K562 (cell line): ENCODE results near the gene FERMT3. TPM values are rescaled to one million over a fixed set of nuclear protein-coding genes. Genes with fewer than 3 reads are reported as not detected.

ENCODE experiments used
- ATAC-seq: fragments of 200-7000 bp; cut with Tn5 transposase; 3 replicates; pipeline ENCODE4 v1.9.1; 2020; ENCODE audit warnings: moderate library complexity
- BruUV-seq: library from RNA; stranded (reverse); fragments of 400-500 nt; replicated peaks from 2 replicates; lab custom pipeline; 2021; lab: Mats Ljungman, UMichigan
- CTCF ChIA-PET: fragments of 300-600 bp; formaldehyde crosslinking; extraction: SDS; loops from one replicate; lab custom pipeline; 2021; ENCODE audit warnings: low intra/inter-chr PET ratio; lab: Yijun Ruan, JAX
- POLR2A ChIA-PET: fragments of 300-600, 350-650 bp; sonication (Branson Sonifier 250); formaldehyde crosslinking; extraction: SDS; loops from one replicate; lab custom pipeline; 2021; ENCODE audit warnings: antibody characterized with exemption, inconsistent platforms; lab: Yijun Ruan, JAX
- DNase-seq, 4 experiments: peaks; one replicate each; pipeline versions ENCODE4 v3.0.0 to v3.0.0-alpha.2; 2011 to 2018; ENCODE audit warnings: low spot score in 3 of 4, mixed read lengths in 3 of 4; ENCODE audit errors: extremely low read depth in 1 of 4
- FAIRE-seq: peaks from 2 replicates; lab custom pipeline; 2011; peaks lifted over from hg19 to GRCh38; lab: Jason Lieb, UNC
- H2AFZ ChIP-seq: 2 replicates; pipeline ENCODE4 v1.6.0; 2011; ENCODE audit warnings: low read depth, low read length, control low read depth, inconsistent platforms
- H3K27ac ChIP-seq: fragments of 200-600 bp; 3 replicates; pipeline ENCODE4 v1.8.0; 2011; ENCODE audit warnings: low read depth, mild to moderate bottlenecking, control low read depth, inconsistent platforms, low read length, moderate library complexity, mixed read lengths; ENCODE audit errors: extremely low read depth
- H3K27me3 ChIP-seq, 2 experiments: fragments of 300-600 bp in 1 of 2; 2 replicates in 1 of 2; 3 replicates in 1 of 2; pipeline versions ENCODE4 v1.6.0 to v1.8.0; 2011; ENCODE audit warnings: inconsistent platforms in 2 of 2, low read length in 2 of 2, mild to moderate bottlenecking in 1 of 2, mixed read lengths in 1 of 2, moderate library complexity in 1 of 2; ENCODE audit not compliant: control insufficient read depth in 2 of 2, insufficient read depth in 2 of 2
- H3K36me3 ChIP-seq: fragments of 300-600 bp; 3 replicates; pipeline ENCODE4 v1.8.0; 2011; ENCODE audit warnings: mild to moderate bottlenecking, low read length, inconsistent platforms; ENCODE audit not compliant: control insufficient read depth, insufficient read depth
- H3K4me1 ChIP-seq, 2 experiments: fragments of 200-600 bp in 1 of 2; replicated peaks in 1 of 2; 2 replicates in 1 of 2; 3 replicates in 1 of 2; pipeline versions ENCODE4 v1.5.1 to v1.8.0; 2011; ENCODE audit warnings: inconsistent platforms in 2 of 2, low read length in 2 of 2, mild to moderate bottlenecking in 1 of 2, mixed read lengths in 1 of 2, moderate library complexity in 1 of 2; ENCODE audit not compliant: control insufficient read depth in 2 of 2, insufficient read depth in 2 of 2
- H3K4me2 ChIP-seq: 2 replicates; pipeline ENCODE4 v1.6.1; 2011; ENCODE audit warnings: low read length, control low read depth, inconsistent platforms, mixed read lengths; ENCODE audit not compliant: insufficient read depth
- H3K4me3 ChIP-seq: fragments of 200-600 bp; sonication (generic), shearing (Covaris generic); 2 replicates; pipeline ENCODE4 v1.5.1; 2016; ENCODE audit warnings: control low read depth, inconsistent platforms
- H3K79me2 ChIP-seq: fragments of 200-600 bp; 3 replicates; pipeline ENCODE4 v1.8.0; 2011; ENCODE audit warnings: low read length, inconsistent platforms; ENCODE audit not compliant: control insufficient read depth, insufficient read depth
- H3K9ac ChIP-seq, 2 experiments: 2 replicates each; pipeline versions ENCODE4 v1.6.0 to v1.6.1; 2011; ENCODE audit warnings: low read depth in 2 of 2, low read length in 2 of 2, control low read depth in 1 of 2, inconsistent platforms in 1 of 2, mild to moderate bottlenecking in 1 of 2, mixed read lengths in 1 of 2; ENCODE audit not compliant: insufficient read depth in 1 of 2
- H3K9me1 ChIP-seq: one replicate; pipeline ENCODE4 v1.6.0; 2011; ENCODE audit warnings: inconsistent platforms, mild to moderate bottlenecking, low read length, moderate library complexity; ENCODE audit not compliant: control insufficient read depth, insufficient read depth
- H3K9me3 ChIP-seq: replicated peaks from 2 replicates; pipeline ENCODE4 v1.5.1; 2011; ENCODE audit warnings: low read depth, low read length, inconsistent platforms; ENCODE audit not compliant: control insufficient read depth, insufficient read depth
- H4K20me1 ChIP-seq: replicated peaks from 2 replicates; pipeline ENCODE4 v1.6.1; 2011; ENCODE audit warnings: low read length, inconsistent platforms, mixed read lengths; ENCODE audit not compliant: control insufficient read depth, insufficient read depth
- ARID1B ChIP-seq: fragments of 450-650 bp; IDR thresholded peaks from 2 replicates; pipeline ENCODE4 v1.6.1; 2016; ENCODE audit warnings: antibody characterized with exemption, mild to moderate bottlenecking, inconsistent platforms
- BRCA1 ChIP-seq, 2 experiments: fragments of 450-650 bp in 1 of 2; sonication (generic) in 1 of 2; formaldehyde crosslinking in 1 of 2; IDR thresholded peaks; 2 replicates each; pipeline versions ENCODE4 v1.5.0 to v1.6.1; 2017 to 2020; ENCODE audit warnings: mild to moderate bottlenecking in 1 of 2, missing genetic modification reagents in 1 of 2
- CREB3L1 ChIP-seq: fragments of 450-650 bp; IDR thresholded peaks from 2 replicates; pipeline ENCODE4 v1.6.1; 2014; ENCODE audit warnings: low read depth, mild to moderate bottlenecking, moderate library complexity, borderline replicate concordance
- ELF4 ChIP-seq: fragments of 450-650 bp; formaldehyde crosslinking; IDR thresholded peaks from 2 replicates; pipeline ENCODE4 v1.4.0; 2022; ENCODE audit warnings: missing genetic modification characterization
- KDM1A ChIP-seq, 2 experiments: fragments of 450-650 bp; IDR thresholded peaks; 2 replicates each; pipeline ENCODE4 v1.6.1; 2016; ENCODE audit warnings: mild to moderate bottlenecking in 2 of 2
- MEF2D ChIP-seq: conservative IDR thresholded peaks from 2 replicates; pipeline ENCODE4 v1.6.1; 2016; ENCODE audit warnings: low read depth, missing genetic modification characterization, missing compliant biosample characterization
- POLR2G ChIP-seq: fragments of 200-400 bp; formaldehyde crosslinking; IDR thresholded peaks from 2 replicates; pipeline ENCODE4 v1.6.1; 2017; ENCODE audit warnings: low read depth, mild to moderate bottlenecking, antibody characterized with exemption, low read length, moderate library complexity
- PREB ChIP-seq: sonication (generic); formaldehyde crosslinking; IDR thresholded peaks from 2 replicates; pipeline ENCODE4 v1.8.1; 2023; ENCODE audit warnings: mild to moderate bottlenecking, missing genetic modification reagents
- SNAPC5 ChIP-seq: fragments of 250-450 bp; sonication (Bioruptor Pico); IDR thresholded peaks from 2 replicates; pipeline ENCODE4 v1.8.0; 2021; ENCODE audit warnings: moderate library complexity, mild to moderate bottlenecking, inconsistent platforms
- ZC3H4 ChIP-seq: sonication (generic); formaldehyde crosslinking; IDR thresholded peaks from 2 replicates; pipeline ENCODE4 v1.9.0; 2021; ENCODE audit warnings: missing genetic modification reagents, borderline replicate concordance
- ZNF436 ChIP-seq: fragments of 250-450, 450-650 bp; sonication (Bioruptor Pico); formaldehyde crosslinking; IDR thresholded peaks from 2 replicates; pipeline ENCODE4 v1.7.0; 2020; ENCODE audit warnings: mild to moderate bottlenecking
- WGBS: fragments of 100-300 bp; shearing (Covaris generic); methylation state at CpG from one replicate; pipeline ENCODE4 v1.1.6; 2016; ENCODE audit warnings: low coverage, mixed read lengths; ENCODE audit not compliant: insufficient coverage; ENCODE audit errors: missing lambda C conversion rate; 5-methylcytosine and 5-hydroxymethylcytosine counted together
- in situ Hi-C: fragments of 300-500 bp; cut with MboI; formaldehyde crosslinking; loops from 4 replicates; pipeline ENCODE4 v1.15.0; 2018; ENCODE audit warnings: inconsistent platforms, mixed read lengths
- intact Hi-C: fragments of 100-400 bp; cut with micrococcal nuclease; formaldehyde crosslinking; loops from 2 replicates; pipeline ENCODE4 v1.14.2; 2022
- polyA plus RNA-seq, 8 experiments: library from polyadenylated mRNA; depleted of rRNA in 4 of 8; stranded (reverse) in 5 of 8; unstranded in 3 of 8; fragments of >200 nt; fragmentation: Nextera tagmentation in 2 of 8; fragmentation: Illumina TruSeq in 1 of 8; extraction: Ambion mirVana in 2 of 8; extraction: Trizol in 1 of 8; gene quantifications; 2 replicates each; pipeline versions ENCODE4 v1.2.1 to v1.2.3, GENCODE V29; 2011 to 2014; ENCODE audit warnings: inconsistent platforms in 1 of 8, missing spikeins in 1 of 8
- total RNA-seq, 7 experiments: library from RNA; depleted of rRNA in 6 of 7; stranded (reverse); fragments of >200 nt in 6 of 7; fragmentation: Illumina TruSeq in 2 of 7; extraction: Trizol in 2 of 7; gene quantifications; 2 replicates each; pipeline versions ENCODE4 v1.2.1 to v1.2.3, GENCODE V29; 2011 to 2021; ENCODE audit warnings: low replicate concordance in 1 of 7

FERMT3 gene
- total and polyA plus RNA-seq, 9 of the 15 experiments (the other 6 are each of a cell fraction or from before 2014, with no cell fraction given): 3.2 to 275 (median 79.7) TPM

GRCh38 chr11:64226507-64227051, 20.1 kb downstream of the FERMT3 start (continued):
- TF ChIP-seq PREB (CRISPR knock-in tag) (no peak), MEF2D (tag) (no peak), CREB3L1 (no peak), ARID1B (0 out of 2 replicates have a peak, but pooled peaks have one; percentile 11)

GRCh38 chr11:64227405-64227956, 21.0 kb downstream of the FERMT3 start:
- H3K27ac ChIP-seq: peak overlapping the region; percentile 93
- 43% methylated on average over 1 of the region's 3 CpGs for WGBS
- no peaks in the 10 kb centered on the region for H3K27me3 ChIP-seq
- CTCF ChIA-PET: no interaction called here
- intact Hi-C loops: no loop called here
- TF ChIP-seq POLR2G: no peak
- TF ChIP-seq KDM1A (IDR thresholded peaks at IDR 0.05): no peak
- no peak for TF ChIP-seq SNAPC5
- no peak for TF ChIP-seq ELF4 (CRISPR knock-in tag)
- no peak for TF ChIP-seq BRCA1 (IDR thresholded peaks at IDR 0.05)
- 0 out of 2 replicates have a peak, but pooled peaks have one; percentile 45 for TF ChIP-seq BRCA1 (CRISPR knock-in tag; IDR thresholded peaks at IDR 0.05)
- TF ChIP-seq ZNF436 (CRISPR knock-in tag): no peak
- TF ChIP-seq ZC3H4: no peak
- peak overlapping the region; percentile 64 for H3K4me3 ChIP-seq
- peak overlapping the region; percentile 83 for H3K4me2 ChIP-seq
- no peaks in the 10 kb centered on the region for H4K20me1 ChIP-seq
- ATAC-seq: no peak
- H3K9me1 ChIP-seq: peaks cover 5% of the 10 kb centered on the region
- BruUV-seq: no TSS peak
- FAIRE-seq: no peak
- peaks cover 34% of the 10 kb centered on the region; the same call in 2 of the 3 replicates for H3K36me3 ChIP-seq
- H3K9me3 ChIP-seq: no peaks in the 10 kb centered on the region
- H3K9ac ChIP-seq: peak overlapping the region; percentile 79 to 99
- H2AFZ ChIP-seq: no peak overlapping the region
- POLR2A ChIA-PET: interaction anchor here (0.8 to 6.3 kb wide), 4 partner anchors 10 to 21 kb away, joined by 3 to 77 read pairs (median 15); partner anchors contain the start of gene FERMT3
- H3K79me2 ChIP-seq: peaks cover 48% of the 10 kb centered on the region
- peaks cover 23 to 86% of the 10 kb centered on the region in 2 experiments for H3K4me1 ChIP-seq
- in situ Hi-C loops: no loop called here
- DNase-seq: peak in 1 of 4 experiments; percentile 11
